Glomerular visceral epithelial cell (primary cell): ENCODE data around the gene ITGB2.
A peak's percentile ranks its signal among the peaks of the same experiment; 100 is the strongest.

ENCODE experiments used
- DNase-seq: peaks from one replicate; pipeline ENCODE4 v3.0.0-alpha.2; 2016; ENCODE audit errors: extremely low spot score

Gene ITGB2

GRCh38 chr21:44867999-44868700 lies 52.5 kb downstream of the ITGB2 start:
- DNase-seq: no peak

DNA sequence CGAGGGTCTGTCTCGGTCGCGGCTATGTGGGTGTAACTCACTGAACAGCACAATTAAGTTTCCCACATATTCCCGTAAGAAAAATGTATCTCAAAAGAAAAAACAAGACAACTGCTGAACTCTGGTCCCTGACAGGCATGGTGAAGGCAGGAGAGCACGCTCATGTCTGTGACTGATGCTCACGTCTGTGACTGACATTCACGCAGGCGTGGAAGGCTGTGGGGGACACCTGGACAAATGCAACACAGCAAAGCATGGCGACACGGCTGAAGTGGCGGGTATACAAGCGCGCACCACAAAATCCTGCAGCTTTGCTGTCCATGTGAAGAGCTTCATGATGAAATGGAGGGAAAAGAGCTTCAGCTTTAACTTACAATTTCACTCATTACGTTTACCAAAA lies 53.2 kb downstream of the ITGB2 start:
- DNase-seq: no peak

DNA sequence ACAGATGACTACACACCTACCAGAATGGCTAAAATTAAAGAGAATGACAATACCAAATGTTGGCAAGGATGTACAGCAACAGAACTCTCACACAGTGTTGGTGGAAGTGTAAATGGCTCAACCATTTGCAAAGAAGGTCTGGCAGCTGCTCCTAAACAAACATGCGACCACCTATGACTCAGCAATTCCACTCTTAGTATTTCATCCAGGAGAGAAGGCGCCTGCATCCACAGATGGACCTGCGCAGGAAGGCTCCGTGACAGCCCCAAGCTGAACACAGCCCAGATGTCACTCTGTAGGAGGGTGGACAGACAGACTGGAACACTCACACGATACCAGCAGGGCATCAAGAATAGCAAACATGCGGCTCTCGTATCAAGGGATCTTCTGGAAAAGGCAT lies 53.9 kb downstream of the ITGB2 start:
- DNase-seq: peak; percentile 57

- peak; percentile 38 for DNase-seq
These were observed 55.0 kb downstream of the ITGB2 start for GRCh38 chr21:44865561-44866280.

DNA sequence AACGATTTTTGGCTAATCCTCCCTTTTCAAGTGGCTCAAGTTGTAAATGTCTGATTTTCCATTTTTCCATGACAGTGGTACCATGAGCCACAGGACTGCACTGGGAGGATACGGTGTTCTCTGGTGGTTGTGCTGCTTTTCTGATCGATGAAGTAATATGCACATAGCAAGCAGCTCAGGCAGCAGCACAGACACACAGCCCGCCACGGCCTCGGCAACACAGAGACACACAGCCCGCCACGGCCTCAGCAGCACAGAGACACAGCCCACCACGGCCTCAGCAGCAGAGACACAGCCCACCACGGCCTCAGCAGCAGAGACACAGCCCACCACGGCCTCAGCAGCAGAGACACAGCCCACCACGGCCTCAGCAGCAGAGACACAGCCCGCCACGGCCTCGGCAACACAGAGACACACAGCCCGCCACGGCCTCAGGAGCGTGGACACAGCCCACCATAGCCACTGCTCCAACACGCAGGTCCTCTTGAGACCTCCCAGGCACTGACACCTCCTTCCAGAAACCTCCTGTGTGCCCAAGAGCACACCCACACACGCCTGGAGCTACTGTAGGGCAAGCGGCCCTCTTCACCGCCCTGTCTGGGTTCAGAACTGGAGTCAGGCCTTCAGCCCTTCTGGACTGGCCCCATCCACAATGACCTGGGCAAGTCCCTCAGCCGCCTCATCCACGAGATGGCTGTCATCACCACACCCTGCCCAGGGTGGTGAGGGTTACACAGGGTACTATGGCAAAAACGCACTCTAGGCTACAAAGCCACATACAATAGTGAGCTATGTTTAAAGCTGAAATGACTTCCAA lies 57.6 kb downstream of the ITGB2 start:
- no peak for DNase-seq

DNA sequence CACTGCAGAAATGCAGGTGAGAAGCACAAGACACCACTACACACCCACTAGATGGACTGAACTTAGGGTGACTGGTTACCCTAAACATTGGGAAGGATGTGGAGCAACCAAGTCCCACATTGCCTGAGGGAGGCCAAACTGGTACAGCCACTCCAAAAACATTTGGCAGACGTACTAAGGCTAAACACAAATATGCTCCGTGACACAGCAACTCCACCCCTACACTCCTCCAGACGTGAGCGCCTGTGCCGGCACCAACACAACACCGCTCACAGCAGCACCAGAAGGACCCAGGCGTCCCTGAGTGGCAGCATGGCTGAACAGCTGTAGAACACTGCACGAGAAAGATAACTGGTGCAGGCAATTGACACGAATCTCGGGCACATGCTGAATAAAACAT lies 61.9 kb downstream of the ITGB2 start:
- DNase-seq: no peak

- DNase-seq: no peak
These were observed 62.4 kb downstream of the ITGB2 start for GRCh38 chr21:44858291-44858690.

GRCh38 chr21:44857127-44857892 lies 63.4 kb downstream of the ITGB2 start:
- DNase-seq: no peak

DNA sequence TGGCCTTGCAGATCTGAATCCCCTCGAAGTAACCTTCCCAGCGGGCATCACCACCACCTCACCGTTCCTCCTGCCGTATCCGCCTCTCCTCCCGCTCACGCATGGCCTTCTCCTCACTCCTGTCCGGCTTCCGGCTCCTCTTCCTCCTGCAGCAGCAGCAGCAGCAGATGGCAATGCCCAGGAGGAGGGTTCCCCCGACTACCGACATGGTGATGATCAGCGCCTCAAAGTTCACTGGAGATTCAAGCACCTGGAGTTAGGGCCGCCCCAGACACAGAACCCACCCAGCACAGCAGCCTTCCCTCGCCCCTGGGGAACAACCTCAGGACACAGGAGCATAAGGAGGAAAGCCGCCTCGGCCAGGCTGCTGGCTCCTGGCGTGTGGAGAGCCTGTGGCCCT lies 64.6 kb downstream of the ITGB2 start:
- DNase-seq: no peak

DNA sequence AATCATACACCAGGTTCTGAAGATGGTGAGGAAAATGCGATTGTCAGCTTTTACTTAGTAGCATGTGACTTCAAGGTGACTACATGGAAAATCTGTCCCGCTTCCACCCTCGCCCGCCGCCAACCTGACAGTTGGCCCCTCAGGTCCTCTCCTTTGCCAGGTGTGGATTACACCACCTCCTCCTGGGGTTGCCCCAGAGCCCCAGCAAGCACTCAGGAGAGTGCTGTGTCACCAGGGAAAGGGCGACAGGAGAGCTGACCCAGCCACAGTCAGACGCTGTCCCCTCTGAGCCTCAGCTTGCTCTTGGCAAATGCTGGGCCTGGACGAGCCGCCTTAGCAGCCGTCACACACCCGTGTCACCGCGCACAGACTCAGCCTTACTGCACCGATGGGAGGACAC lies 65.1 kb downstream of the ITGB2 start:
- no peak for DNase-seq

DNA sequence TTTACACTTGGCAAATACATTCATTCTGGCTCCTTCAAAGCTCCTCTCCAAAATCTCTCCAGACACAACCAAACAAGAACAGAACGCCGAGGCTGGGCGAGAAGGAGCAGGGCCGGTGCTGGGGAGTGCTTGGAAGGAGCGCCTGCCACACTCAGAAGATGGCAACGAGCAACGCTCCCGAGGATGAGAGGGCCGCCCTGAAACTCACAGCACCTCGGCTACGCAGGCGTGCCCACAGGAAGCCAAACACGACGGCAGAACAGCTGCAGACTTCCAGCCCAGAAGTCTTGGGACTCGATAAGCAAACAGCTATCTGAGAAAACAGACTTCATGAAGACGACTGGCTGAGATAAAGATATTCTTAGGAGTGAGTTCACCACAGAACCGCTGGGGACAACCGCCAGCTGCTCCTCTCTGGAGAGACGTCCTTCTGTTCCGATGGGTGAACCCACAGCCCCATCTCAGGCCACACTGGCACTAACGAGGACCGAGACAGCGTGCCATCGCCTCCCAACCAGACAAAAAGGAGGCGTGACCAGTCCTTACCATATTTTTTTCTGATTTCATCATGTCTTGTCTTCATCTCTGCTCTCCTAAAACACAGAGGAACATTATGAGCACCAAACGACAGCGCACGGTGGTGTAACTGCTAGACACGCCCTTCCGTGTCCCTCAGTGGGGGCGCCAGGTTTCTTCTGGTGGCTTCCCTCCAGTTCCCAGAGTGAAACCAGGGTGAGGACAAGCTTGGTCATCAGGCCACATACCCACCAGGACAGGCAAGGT lies 65.8 kb downstream of the ITGB2 start:
- DNase-seq: no peak

GRCh38 chr21:44854391-44854663 lies 66.4 kb downstream of the ITGB2 start:
- DNase-seq: no peak

DNA sequence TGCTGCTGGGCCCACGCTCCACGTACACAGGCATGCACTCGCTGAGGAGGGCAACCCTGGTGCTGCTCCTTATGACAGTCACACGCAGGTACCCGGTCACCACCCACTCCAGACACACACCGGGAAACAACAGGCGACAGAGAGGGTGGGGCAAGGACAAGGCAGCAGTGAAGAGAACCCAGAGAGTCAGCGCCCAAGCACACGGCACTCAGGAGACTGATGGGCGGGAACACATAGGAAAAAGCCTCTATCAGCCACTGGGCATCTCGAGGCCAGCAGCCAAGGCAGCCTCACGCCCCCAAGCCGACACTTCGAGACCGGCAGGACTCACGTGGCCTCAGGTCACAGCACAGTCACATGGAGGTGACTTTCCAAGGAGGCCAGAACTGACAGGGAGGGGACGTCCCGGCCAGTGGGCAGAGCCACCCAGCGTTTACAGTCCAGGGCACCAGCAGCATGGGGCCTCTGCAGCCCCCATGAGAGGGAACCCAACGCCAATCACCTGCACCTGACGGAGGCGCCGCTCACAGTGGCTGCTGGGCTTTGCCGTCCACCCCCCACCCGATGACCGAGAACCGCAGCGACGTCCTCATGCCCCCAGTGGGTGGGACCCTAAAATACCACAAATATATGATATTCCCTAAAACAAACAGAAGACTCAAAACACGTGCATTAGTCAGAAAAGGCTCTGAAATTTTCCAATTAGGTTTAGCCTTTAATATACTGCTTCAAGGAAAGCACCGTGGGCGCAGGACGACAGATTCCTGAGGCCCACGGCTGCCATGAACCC lies 66.9 kb downstream of the ITGB2 start:
- DNase-seq: no peak

DNA sequence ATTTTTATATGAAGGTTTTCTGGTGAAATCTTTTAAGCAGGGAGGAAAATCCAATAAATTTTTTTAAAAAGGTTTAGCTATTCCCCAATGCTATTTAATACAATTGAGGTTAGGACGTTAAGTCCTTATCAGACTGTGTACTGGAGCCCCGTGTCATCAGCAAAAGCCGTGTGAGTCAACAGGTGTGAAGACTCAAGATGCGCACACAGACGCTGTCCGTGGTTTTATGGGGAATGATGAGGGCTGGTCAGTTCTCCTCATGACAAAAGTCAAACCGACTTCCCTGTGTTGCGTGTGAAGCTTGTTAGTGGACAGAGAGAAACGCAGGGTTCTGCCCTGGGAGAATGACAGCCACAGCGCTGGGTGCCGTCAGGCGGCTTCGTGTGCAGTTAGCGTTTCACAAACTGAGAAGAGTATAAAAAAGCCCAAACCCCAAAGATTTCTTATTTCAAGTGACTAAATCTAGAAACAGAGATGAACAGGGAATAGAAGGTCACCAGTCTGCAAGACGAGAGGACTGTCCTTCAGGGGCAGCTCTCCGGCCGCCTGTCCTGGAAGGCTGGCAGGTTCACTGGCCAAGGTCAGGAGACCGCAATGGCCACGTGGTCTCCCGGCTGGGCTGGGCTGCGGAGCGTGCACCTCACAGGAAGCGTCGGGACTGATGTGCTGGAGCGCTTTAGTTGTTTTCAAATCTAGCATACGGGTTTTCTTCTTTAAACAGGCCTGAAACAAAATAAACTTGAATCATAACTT lies 69.6 kb downstream of the ITGB2 start:
- no peak for DNase-seq

- DNase-seq: no peak
These were observed 70.4 kb downstream of the ITGB2 start for GRCh38 chr21:44850208-44850800.

- DNase-seq: no peak
These were observed 71.0 kb downstream of the ITGB2 start for GRCh38 chr21:44849616-44850130.

GRCh38 chr21:44848821-44849521 lies 71.7 kb downstream of the ITGB2 start:
- no peak for DNase-seq

DNA sequence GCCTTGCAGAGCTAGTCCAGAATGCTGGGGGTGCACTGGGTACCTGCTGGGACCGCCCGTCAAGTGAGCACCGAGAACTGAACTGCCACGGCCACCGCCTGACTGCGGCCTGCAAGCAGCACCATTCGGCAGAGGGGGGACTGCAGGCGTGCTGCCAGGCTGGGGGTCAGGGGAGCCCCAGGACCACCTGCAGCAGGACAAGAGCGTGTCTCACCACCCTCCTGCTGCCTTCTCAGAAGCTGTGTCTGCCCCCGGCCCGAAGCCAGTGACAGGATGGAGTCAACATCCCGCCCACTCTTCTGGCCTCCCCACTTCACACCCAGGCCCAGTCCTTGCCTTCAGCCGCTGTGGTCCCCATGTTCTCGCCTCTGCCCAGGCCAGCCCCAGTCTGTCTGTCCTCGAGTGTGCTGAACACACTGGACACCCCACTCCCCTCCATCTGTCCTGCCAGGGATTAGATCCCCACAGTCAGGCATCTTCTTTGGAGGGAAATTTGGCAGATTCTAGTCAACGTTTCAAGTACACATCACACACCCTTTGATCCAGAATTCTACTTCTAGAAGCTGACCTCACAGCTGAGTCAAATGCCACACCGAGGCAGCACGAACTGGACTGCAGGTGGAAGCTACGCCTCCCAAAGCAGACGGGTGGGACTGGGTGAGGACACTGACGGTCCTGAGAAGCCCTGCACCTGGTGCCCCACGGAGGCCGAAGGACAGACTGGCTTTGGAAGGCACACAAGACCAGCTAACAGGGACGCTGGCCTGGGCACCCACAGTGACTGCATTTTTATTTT lies 73.2 kb downstream of the ITGB2 start:
- DNase-seq: no peak
